Sigmoid colon (tissue), 4 donors: Measurements from ENCODE around the gene KRTAP10-4.

Experiments
- EP300 ChIP-seq, 4 donors: sonication (generic); formaldehyde crosslinking; IDR thresholded peaks; one replicate each; pipeline ENCODE4 v1.6.1; 2017; ENCODE audit warnings: antibody characterized with exemption in 4 of 4
- POLR2A ChIP-seq, 2 donors: fragments of 450-650 bp; IDR thresholded peaks; one replicate each; pipeline ENCODE4 v1.6.1; 2016; ENCODE audit warnings: antibody characterized with exemption in 2 of 2, mild to moderate bottlenecking in 2 of 2, moderate library complexity in 2 of 2
- TF ChIP-seq, protein P1 (sequence below), 4 experiments: fragments of 450-650 bp in 3 of 4; fragments of 200-600 bp in 1 of 4; IDR thresholded peaks; one replicate each; pipeline ENCODE4 v1.5.1; 2016 to 2019; ENCODE audit warnings: antibody characterized with exemption in 4 of 4, mild to moderate bottlenecking in 3 of 4, moderate library complexity in 2 of 4

DNA sequence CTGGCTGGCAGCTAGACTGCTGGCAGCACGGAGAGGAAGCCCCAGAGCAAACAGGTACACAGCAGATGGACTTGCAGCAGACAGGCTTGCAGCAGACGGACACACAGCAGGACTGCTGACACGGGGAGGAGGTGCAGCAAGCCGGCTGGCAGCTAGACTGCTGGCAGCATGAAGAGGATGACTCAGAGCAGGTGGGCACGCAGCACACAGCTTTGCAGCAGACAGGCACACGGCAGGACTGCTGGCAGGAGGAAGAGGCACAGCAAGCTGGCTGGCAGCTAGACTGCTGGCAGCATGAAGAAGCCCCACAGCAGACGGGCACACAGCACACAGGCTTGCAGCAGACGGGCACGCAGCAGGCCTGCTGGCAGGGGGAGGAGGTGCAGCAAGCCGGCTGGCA lies 22.7 kb upstream of the KRTAP10-4 start:
- TF ChIP-seq, protein P1, sequence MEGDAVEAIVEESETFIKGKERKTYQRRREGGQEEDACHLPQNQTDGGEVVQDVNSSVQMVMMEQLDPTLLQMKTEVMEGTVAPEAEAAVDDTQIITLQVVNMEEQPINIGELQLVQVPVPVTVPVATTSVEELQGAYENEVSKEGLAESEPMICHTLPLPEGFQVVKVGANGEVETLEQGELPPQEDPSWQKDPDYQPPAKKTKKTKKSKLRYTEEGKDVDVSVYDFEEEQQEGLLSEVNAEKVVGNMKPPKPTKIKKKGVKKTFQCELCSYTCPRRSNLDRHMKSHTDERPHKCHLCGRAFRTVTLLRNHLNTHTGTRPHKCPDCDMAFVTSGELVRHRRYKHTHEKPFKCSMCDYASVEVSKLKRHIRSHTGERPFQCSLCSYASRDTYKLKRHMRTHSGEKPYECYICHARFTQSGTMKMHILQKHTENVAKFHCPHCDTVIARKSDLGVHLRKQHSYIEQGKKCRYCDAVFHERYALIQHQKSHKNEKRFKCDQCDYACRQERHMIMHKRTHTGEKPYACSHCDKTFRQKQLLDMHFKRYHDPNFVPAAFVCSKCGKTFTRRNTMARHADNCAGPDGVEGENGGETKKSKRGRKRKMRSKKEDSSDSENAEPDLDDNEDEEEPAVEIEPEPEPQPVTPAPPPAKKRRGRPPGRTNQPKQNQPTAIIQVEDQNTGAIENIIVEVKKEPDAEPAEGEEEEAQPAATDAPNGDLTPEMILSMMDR (IDR thresholded peaks at IDR 0.05), result no peak
- TF ChIP-seq POLR2A (IDR thresholded peaks at IDR 0.05), result no peak
- TF ChIP-seq EP300 (IDR thresholded peaks at IDR 0.05), result no peak
